ENCODE data around the gene CDPF1.

- TF ChIP-seq POLR2A (IDR thresholded peaks at IDR 0.05; ENCODE audit: low read depth, low read length) (peak; percentile 93), TAF1 (IDR thresholded peaks at IDR 0.05; ENCODE audit: borderline replicate concordance, low read depth, low read length) (peak; percentile 54; the same call in 1 of the 2 replicates), POLR2AphosphoS5 (IDR thresholded peaks at IDR 0.05; ENCODE audit: low read depth, low read length) (peak; percentile 91)
These were observed 38.0 kb upstream of the CDPF1 start for GRCh38 chr22:46287873-46288751.
